IMR-90 (cell line): ENCODE results near the gene ARHGEF12. TPM values are rescaled to one million over a fixed set of nuclear protein-coding genes. Genes with fewer than 3 reads are reported as not detected.

Experiments
- ATAC-seq: fragments of 200-7000 bp; cut with Tn5 transposase; 2 replicates; pipeline ENCODE4 v1.9.1; 2020; ENCODE audit warnings: low read depth, mild to moderate bottlenecking, moderate library complexity
- BruUV-seq: library from RNA; stranded (reverse); fragments of 400-500 nt; replicated peaks from 2 replicates; lab custom pipeline; 2021; lab: Mats Ljungman, UMichigan
- CTCF ChIA-PET: fragments of 300-600 bp; formaldehyde crosslinking; extraction: SDS; loops from one replicate; lab custom pipeline; 2021; ENCODE audit warnings: antibody characterized with exemption; lab: Yijun Ruan, JAX
- POLR2A ChIA-PET: fragments of 300-600 bp; sonication (Branson Sonifier 250); formaldehyde crosslinking; loops from one replicate; lab custom pipeline; 2022; ENCODE audit warnings: antibody characterized with exemption; ENCODE audit not compliant: unreplicated experiment; lab: Charles Lee
- DNase-seq: peaks from one replicate; pipeline ENCODE4 v3.0.0; 2013
- H2AFZ ChIP-seq: replicated peaks from 2 replicates; pipeline ENCODE3; 2013; ENCODE audit warnings: low read length, mild to moderate bottlenecking; ENCODE audit not compliant: poor library complexity
- H2AK5ac ChIP-seq: 2 replicates; pipeline ENCODE4 v1.6.1; 2013; ENCODE audit warnings: low read depth, low read length, inconsistent platforms
- H2AK9ac ChIP-seq: replicated peaks from 2 replicates; pipeline ENCODE3; 2013; ENCODE audit warnings: mild to moderate bottlenecking, low read depth, low read length, moderate library complexity; ENCODE audit not compliant: poor library complexity
- H2BK120ac ChIP-seq: 2 replicates; pipeline ENCODE4 v1.6.1; 2013; ENCODE audit warnings: low read depth, low read length, inconsistent platforms
- H2BK15ac ChIP-seq: 3 replicates; pipeline ENCODE4 v1.6.1; 2013; ENCODE audit warnings: low read depth, low read length, inconsistent platforms
- H2BK20ac ChIP-seq: 2 replicates; pipeline ENCODE4 v1.6.1; 2013; ENCODE audit warnings: low read depth, mild to moderate bottlenecking, inconsistent platforms, low read length, moderate library complexity
- H2BK5ac ChIP-seq: 2 replicates; pipeline ENCODE4 v1.6.1; 2013; ENCODE audit warnings: mild to moderate bottlenecking, low read depth, low read length, inconsistent platforms; ENCODE audit not compliant: poor library complexity, severe bottlenecking
- H3K14ac ChIP-seq: replicated peaks from 2 replicates; pipeline ENCODE4 v1.6.1; 2013; ENCODE audit warnings: low read depth, low read length, inconsistent platforms
- H3K18ac ChIP-seq: 2 replicates; pipeline ENCODE4 v1.6.1; 2013; ENCODE audit warnings: low read depth, low read length, control low read depth
- H3K23ac ChIP-seq: 2 replicates; pipeline ENCODE4 v1.6.1; 2013; ENCODE audit warnings: low read depth, low read length, inconsistent platforms
- H3K27ac ChIP-seq: 2 replicates; pipeline ENCODE4 v1.5.1; 2013; ENCODE audit warnings: mild to moderate bottlenecking, control low read depth, low read length; ENCODE audit not compliant: insufficient read depth
- H3K27me3 ChIP-seq: 2 replicates; pipeline ENCODE4 v1.6.1; 2013; ENCODE audit warnings: low read length; ENCODE audit not compliant: control insufficient read depth, insufficient read depth
- H3K36me3 ChIP-seq: 2 replicates; pipeline ENCODE4 v1.6.1; 2013; ENCODE audit warnings: low read length, mixed read lengths; ENCODE audit not compliant: control insufficient read depth, insufficient read depth
- H3K4ac ChIP-seq: 2 replicates; pipeline ENCODE4 v1.6.1; 2013; ENCODE audit warnings: low read depth, low read length, inconsistent platforms
- H3K4me1 ChIP-seq: 2 replicates; pipeline ENCODE4 v1.6.1; 2013; ENCODE audit warnings: low read length, mixed read lengths; ENCODE audit not compliant: control insufficient read depth, insufficient read depth
- H3K4me2 ChIP-seq: 2 replicates; pipeline ENCODE4 v1.6.1; 2013; ENCODE audit warnings: low read depth, mild to moderate bottlenecking, control low read depth, low read length, moderate library complexity
- H3K4me3 ChIP-seq: 2 replicates; pipeline ENCODE4 v1.5.1; 2013; ENCODE audit warnings: low read depth, mild to moderate bottlenecking, control low read depth, low read length, moderate library complexity; ENCODE audit not compliant: insufficient read depth
- H3K56ac ChIP-seq: 2 replicates; pipeline ENCODE4 v1.6.1; 2013; ENCODE audit warnings: low read length, inconsistent platforms; ENCODE audit not compliant: insufficient read depth; ENCODE audit errors: extremely low read depth
- H3K79me1 ChIP-seq, 2 experiments: 2 replicates each; pipeline ENCODE4 v1.6.1; 2013; ENCODE audit warnings: low read length in 2 of 2, inconsistent platforms in 1 of 2, low read depth in 1 of 2
- H3K9ac ChIP-seq: 2 replicates; pipeline ENCODE4 v1.6.1; 2013; ENCODE audit warnings: low read depth, low read length, control low read depth
- H3K9me1 ChIP-seq: 2 replicates; pipeline ENCODE4 v1.6.1; 2013; ENCODE audit warnings: low read length, inconsistent platforms; ENCODE audit not compliant: insufficient read depth
- H3K9me3 ChIP-seq: 2 replicates; pipeline ENCODE4 v1.6.1; 2013; ENCODE audit warnings: low read length; ENCODE audit not compliant: control insufficient read depth, insufficient read depth
- H4K20me1 ChIP-seq: 2 replicates; pipeline ENCODE4 v1.6.1; 2013; ENCODE audit warnings: low read length, inconsistent platforms; ENCODE audit not compliant: insufficient read depth
- H4K5ac ChIP-seq: 2 replicates; pipeline ENCODE4 v1.6.1; 2013; ENCODE audit warnings: mild to moderate bottlenecking, low read depth, low read length, control low read depth
- H4K8ac ChIP-seq, 2 experiments: 2 replicates each; pipeline ENCODE4 v1.6.1; 2013; ENCODE audit warnings: low read depth in 2 of 2, low read length in 2 of 2, control low read depth in 1 of 2, inconsistent platforms in 1 of 2
- H4K91ac ChIP-seq: 2 replicates; pipeline ENCODE4 v1.6.1; 2013; ENCODE audit warnings: low read depth, low read length, inconsistent platforms; ENCODE audit not compliant: insufficient read depth
- BHLHE40 ChIP-seq: fragments of 150-350 bp; IDR thresholded peaks from 2 replicates; pipeline ENCODE4 v1.6.1; 2016; ENCODE audit warnings: mild to moderate bottlenecking, low read depth, low read length
- CEBPB ChIP-seq: IDR thresholded peaks from 2 replicates; pipeline ENCODE4 v1.6.1; 2012; ENCODE audit warnings: low read depth, low read length, improper control_type of control experiment
- CHD1 ChIP-seq: IDR thresholded peaks from 2 replicates; pipeline ENCODE4 v1.6.1; 2012; ENCODE audit warnings: low read depth, low read length, improper control_type of control experiment
- ELK1 ChIP-seq: fragments of 150-350 bp; IDR thresholded peaks from 2 replicates; pipeline ENCODE4 v1.6.1; 2016; ENCODE audit warnings: low read depth, mild to moderate bottlenecking, low read length, moderate library complexity, borderline replicate concordance
- FOS ChIP-seq: fragments of 150-350 bp; IDR thresholded peaks from 2 replicates; pipeline ENCODE4 v1.6.1; 2016; ENCODE audit warnings: low read depth, low read length
- MAFK ChIP-seq: IDR thresholded peaks from 2 replicates; pipeline ENCODE4 v1.6.1; 2012; ENCODE audit warnings: low read depth, low read length, improper control_type of control experiment
- MXI1 ChIP-seq: IDR thresholded peaks from 2 replicates; pipeline ENCODE4 v1.6.1; 2012; ENCODE audit warnings: low read depth, mild to moderate bottlenecking, low read length, moderate library complexity, borderline replicate concordance
- NFE2L2 ChIP-seq: fragments of 150-350 bp; IDR thresholded peaks from 2 replicates; pipeline ENCODE4 v1.6.1; 2016; ENCODE audit warnings: low read depth, mild to moderate bottlenecking, low read length
- POLR2A ChIP-seq: IDR thresholded peaks from 2 replicates; pipeline ENCODE4 v1.6.1; 2012; ENCODE audit warnings: mild to moderate bottlenecking, low read depth, low read length
- RAD21 ChIP-seq: IDR thresholded peaks from 2 replicates; pipeline ENCODE4 v1.6.1; 2012; ENCODE audit warnings: low read length, improper control_type of control experiment
- RCOR1 ChIP-seq: IDR thresholded peaks from 2 replicates; pipeline ENCODE4 v1.6.1; 2012; ENCODE audit warnings: mild to moderate bottlenecking, low read length, improper control_type of control experiment; ENCODE audit not compliant: insufficient replicate concordance
- RFX5 ChIP-seq: IDR thresholded peaks from 2 replicates; pipeline ENCODE4 v1.8.0; 2012; ENCODE audit warnings: low read depth, mild to moderate bottlenecking, low read length, moderate library complexity
- USF2 ChIP-seq: fragments of 150-350 bp; IDR thresholded peaks from 2 replicates; pipeline ENCODE4 v1.6.1; 2017; ENCODE audit warnings: mild to moderate bottlenecking, antibody characterized with exemption, low read length, low read depth
- WGBS, 2 experiments: methylation state at CpG; one replicate each; pipeline versions ENCODE4 v1.1.5 to v1.1.7; 2013; ENCODE audit warnings: missing lambda C conversion rate in 2 of 2; ENCODE audit not compliant: insufficient read length in 1 of 2; ENCODE audit errors: extremely low coverage in 2 of 2; 5-methylcytosine and 5-hydroxymethylcytosine counted together
- dilution Hi-C: fragments of 300-500 bp; cut with HindIII; formaldehyde crosslinking; loops from one replicate; pipeline ENCODE4 v1.14.3; 2018; ENCODE audit warnings: low sequenced_read_pairs; ENCODE audit not compliant: unreplicated experiment
- in situ Hi-C: fragments of 300-500 bp; cut with MboI; formaldehyde crosslinking; loops from 3 replicates; pipeline ENCODE4 v1.14.3; 2019; ENCODE audit warnings: low sequenced_read_pairs, inconsistent platforms, mixed read lengths
- intact Hi-C: fragments of 100-400 bp; cut with micrococcal nuclease; formaldehyde crosslinking; loops from 2 replicates; pipeline ENCODE4 v1.10.0; 2022
- polyA plus RNA-seq, 3 experiments: library from polyadenylated mRNA; depleted of rRNA; stranded (reverse); fragments of >200 nt; gene quantifications; 2 replicates each; pipeline ENCODE4 v1.2.3, GENCODE V29; 2012; ENCODE audit warnings: low replicate concordance in 1 of 3
- total RNA-seq: library from RNA; depleted of rRNA; stranded (reverse); fragments of >200 nt; gene quantifications from 2 replicates; pipeline ENCODE4 v1.2.3, GENCODE V29; 2012
- TF ChIP-seq, protein P1 (sequence below): conservative IDR thresholded peaks from 2 replicates; pipeline ENCODE4 v1.5.1; 2012; ENCODE audit warnings: mild to moderate bottlenecking, low read depth, low read length, improper control_type of control experiment

The ARHGEF12 gene
- total and polyA plus RNA-seq, 2 of the 4 experiments (the other 2 are of a cell fraction), result 25.5 to 115 TPM

DNA sequence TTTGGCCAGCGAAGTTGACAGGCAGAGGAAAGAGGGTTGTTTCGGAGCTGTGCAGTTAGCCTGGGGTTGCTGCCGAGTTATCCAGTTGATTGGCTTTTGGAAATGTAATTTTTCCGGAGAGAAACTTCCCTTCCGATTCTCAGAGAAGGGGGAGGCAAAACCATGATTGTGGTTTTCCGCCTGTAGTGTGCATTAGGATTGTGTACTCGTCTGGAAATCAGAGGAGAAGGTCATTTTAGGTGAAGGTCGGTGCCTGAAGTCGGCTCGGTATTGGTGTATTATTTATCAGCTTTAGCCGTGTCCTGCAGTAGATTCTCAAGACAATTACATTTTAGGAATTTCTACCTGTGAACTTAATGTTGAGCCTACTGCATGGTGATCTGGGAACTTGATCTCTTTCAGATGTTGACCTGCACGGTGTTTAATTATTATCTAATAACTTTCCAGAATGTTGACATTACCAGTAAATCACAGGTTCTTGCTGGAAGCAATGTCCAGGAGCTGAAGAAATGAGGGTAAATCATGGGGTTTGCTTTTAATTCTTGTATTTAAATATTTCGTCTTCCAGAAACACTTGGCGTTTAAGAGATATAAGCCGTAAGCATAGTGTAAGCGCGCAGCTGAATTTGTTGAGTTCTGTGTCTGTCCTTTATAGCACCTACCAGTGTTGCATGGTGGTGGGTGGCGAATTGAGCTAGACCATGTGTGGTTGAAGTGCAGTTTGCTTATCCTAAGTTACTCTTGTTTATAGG lies 1.3 kb downstream of the ARHGEF12 start:
- Histone ChIP-seq H3K4me1 (no peaks in the 10 kb centered on the region; the same call in 1 of the 2 replicates), H3K4me2 (peak overlapping the region; percentile 100), H3K9me3 (no peaks in the 10 kb centered on the region), H3K36me3 (no peaks in the 10 kb centered on the region), H4K8ac (peak overlapping the region; percentile 17 to 77; a peak in 2 of 4 replicates), H2BK5ac (peak overlapping the region; percentile 85), H3K9ac (peak overlapping the region; percentile 96), H3K18ac (peak overlapping the region; percentile 76), H3K4ac (peak overlapping the region; percentile 95), H3K9me1 (no peaks in the 10 kb centered on the region), H3K27me3 (no peaks in the 10 kb centered on the region), H3K56ac (peak overlapping the region; percentile 94), H2AFZ (peak overlapping the region; percentile 94), H2BK20ac (no peak overlapping the region), H3K14ac (peak overlapping the region; percentile 98), H4K5ac (peak overlapping the region; percentile 51; the same call in 1 of the 2 replicates), H2AK9ac (peak overlapping the region; percentile 88), H3K79me1 (peaks cover 3 to 24% of the 10 kb centered on the region in 2 experiments; a peak in 3 of 4 replicates), H4K20me1 (peaks cover 49% of the 10 kb centered on the region), H4K91ac (peak overlapping the region; percentile 86), H2AK5ac (peak overlapping the region; percentile 88), H2BK15ac (peak overlapping the region; percentile 0; the same call in 2 of the 3 replicates), H3K23ac (peak overlapping the region; percentile 76), H2BK120ac (peak overlapping the region; percentile 75), H3K27ac (peak overlapping the region; percentile 92), H3K4me3 (peak overlapping the region; percentile 93)
- ChIA-PET CTCF (interaction anchor here (0.6 kb wide), 1 partner anchor 90 kb away, joined by 4 read pairs; no protein-coding TSS in a partner anchor), POLR2A (interaction anchor here (1.7 kb wide), 1 partner anchor 94 kb away, joined by 4 read pairs; no protein-coding TSS in a partner anchor)
- WGBS, 2 experiments, result 11% methylated on average over 7 of the region's 18 CpGs; no CpG with 5 or more reads in 1 of the 2 experiments
- ATAC-seq (no peak), DNase-seq (no peak)
- intact Hi-C loops (loop anchor here (1.0 to 10.0 kb wide), 8 partner anchors 50 to 1257 kb away; no protein-coding TSS in a partner anchor), in situ Hi-C loops (loop anchor here (25.0 kb wide), 1 partner anchor 100 kb away; no protein-coding TSS in a partner anchor), dilution Hi-C loops (no loop called here)
- no TSS peak for BruUV-seq
- TF ChIP-seq ELK1, result no peak
- TF ChIP-seq NFE2L2, result no peak
- no peak for TF ChIP-seq CEBPB
- TF ChIP-seq FOS, result no peak
- no peak for TF ChIP-seq MAFK
- TF ChIP-seq MXI1, result no peak
- no peak for TF ChIP-seq CHD1
- no peak for TF ChIP-seq RFX5
- no peak for TF ChIP-seq RCOR1
- TF ChIP-seq POLR2A, result no peak
- TF ChIP-seq BHLHE40, result no peak
- TF ChIP-seq USF2, result no peak
- TF ChIP-seq, protein P1, sequence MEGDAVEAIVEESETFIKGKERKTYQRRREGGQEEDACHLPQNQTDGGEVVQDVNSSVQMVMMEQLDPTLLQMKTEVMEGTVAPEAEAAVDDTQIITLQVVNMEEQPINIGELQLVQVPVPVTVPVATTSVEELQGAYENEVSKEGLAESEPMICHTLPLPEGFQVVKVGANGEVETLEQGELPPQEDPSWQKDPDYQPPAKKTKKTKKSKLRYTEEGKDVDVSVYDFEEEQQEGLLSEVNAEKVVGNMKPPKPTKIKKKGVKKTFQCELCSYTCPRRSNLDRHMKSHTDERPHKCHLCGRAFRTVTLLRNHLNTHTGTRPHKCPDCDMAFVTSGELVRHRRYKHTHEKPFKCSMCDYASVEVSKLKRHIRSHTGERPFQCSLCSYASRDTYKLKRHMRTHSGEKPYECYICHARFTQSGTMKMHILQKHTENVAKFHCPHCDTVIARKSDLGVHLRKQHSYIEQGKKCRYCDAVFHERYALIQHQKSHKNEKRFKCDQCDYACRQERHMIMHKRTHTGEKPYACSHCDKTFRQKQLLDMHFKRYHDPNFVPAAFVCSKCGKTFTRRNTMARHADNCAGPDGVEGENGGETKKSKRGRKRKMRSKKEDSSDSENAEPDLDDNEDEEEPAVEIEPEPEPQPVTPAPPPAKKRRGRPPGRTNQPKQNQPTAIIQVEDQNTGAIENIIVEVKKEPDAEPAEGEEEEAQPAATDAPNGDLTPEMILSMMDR, result no peak
- no peak for TF ChIP-seq RAD21
